Astrocyte (in vitro differentiated cells and primary cell): ENCODE data around the gene TRMT61A. TPM values are rescaled to one million over a fixed set of nuclear protein-coding genes. Genes with fewer than 3 reads are reported as not detected.

Source experiments
- DNase-seq: peaks from one replicate; pipeline ENCODE4 v3.0.0-alpha.2; 2010; ENCODE audit warnings: low read depth
- FAIRE-seq: peaks from 2 replicates; lab custom pipeline; 2011; peaks lifted over from hg19 to GRCh38; lab: Jason Lieb, UNC
- H2AFZ ChIP-seq: 2 replicates; pipeline ENCODE4 v1.6.0; 2012; ENCODE audit warnings: low read depth, low read length, inconsistent platforms
- H3K27ac ChIP-seq: 2 replicates; pipeline ENCODE4 v1.5.1; 2011; ENCODE audit warnings: low read depth, low read length, inconsistent platforms
- H3K27me3 ChIP-seq: 2 replicates; pipeline ENCODE4 v1.6.0; 2011; ENCODE audit warnings: low read length, inconsistent platforms; ENCODE audit not compliant: insufficient read depth
- H3K36me3 ChIP-seq: 2 replicates; pipeline ENCODE4 v1.5.1; 2011; ENCODE audit warnings: low read length, inconsistent platforms; ENCODE audit not compliant: insufficient read depth
- H3K4me1 ChIP-seq: 2 replicates; pipeline ENCODE4 v1.5.1; 2011; ENCODE audit warnings: low read length, inconsistent platforms; ENCODE audit not compliant: insufficient read depth
- H3K4me2 ChIP-seq: 2 replicates; pipeline ENCODE4 v1.6.0; 2012; ENCODE audit warnings: low read length, inconsistent platforms
- H3K4me3 ChIP-seq: 2 replicates; pipeline ENCODE4 v1.5.1; 2011; ENCODE audit warnings: low read depth, mild to moderate bottlenecking, low read length, inconsistent platforms; ENCODE audit not compliant: insufficient read depth
- H3K79me2 ChIP-seq: 2 replicates; pipeline ENCODE4 v1.6.0; 2012; ENCODE audit warnings: mild to moderate bottlenecking, low read length, inconsistent platforms; ENCODE audit not compliant: insufficient read depth
- H3K9ac ChIP-seq: 2 replicates; pipeline ENCODE4 v1.6.0; 2012; ENCODE audit warnings: mild to moderate bottlenecking, low read length, inconsistent platforms
- H3K9me3 ChIP-seq: 2 replicates; pipeline ENCODE4 v1.5.1; 2012; ENCODE audit warnings: low read depth, mild to moderate bottlenecking, low read length, inconsistent platforms; ENCODE audit not compliant: insufficient read depth
- H4K20me1 ChIP-seq: 2 replicates; pipeline ENCODE4 v1.6.0; 2012; ENCODE audit warnings: low read length, inconsistent platforms; ENCODE audit not compliant: insufficient read depth
- H3K27ac Mint-ChIP-seq: one replicate; pipeline ENCODE4 v1.8.0; 2021; ENCODE audit warnings: mild to moderate bottlenecking, mixed read lengths; ENCODE audit not compliant: unreplicated experiment
- H3K27me3 Mint-ChIP-seq: one replicate; pipeline ENCODE4 v1.8.0; 2021; ENCODE audit warnings: low read depth, mixed read lengths; ENCODE audit not compliant: unreplicated experiment
- H3K36me3 Mint-ChIP-seq: one replicate; pipeline ENCODE4 v1.8.0; 2021; ENCODE audit warnings: low read depth, mixed read lengths; ENCODE audit not compliant: unreplicated experiment
- H3K4me1 Mint-ChIP-seq: one replicate; pipeline ENCODE4 v1.8.0; 2021; ENCODE audit warnings: low read depth, mixed read lengths; ENCODE audit not compliant: unreplicated experiment
- H3K4me3 Mint-ChIP-seq: one replicate; pipeline ENCODE4 v1.8.0; 2021; ENCODE audit warnings: mild to moderate bottlenecking, moderate library complexity, mixed read lengths; ENCODE audit not compliant: unreplicated experiment
- H3K9me3 Mint-ChIP-seq: one replicate; pipeline ENCODE4 v1.8.0; 2021; ENCODE audit warnings: mild to moderate bottlenecking, mixed read lengths; ENCODE audit not compliant: unreplicated experiment
- EZH2 ChIP-seq: IDR thresholded peaks from 2 replicates; pipeline ENCODE4 v1.6.1; 2012; ENCODE audit warnings: mild to moderate bottlenecking, low read length, inconsistent platforms; ENCODE audit not compliant: insufficient read depth
- total RNA-seq: library from RNA; stranded (reverse); gene quantifications from 2 replicates; pipeline ENCODE4 v1.2.1, GENCODE V29; 2021
- TF ChIP-seq, protein P1 (sequence below): IDR thresholded peaks from 2 replicates; pipeline ENCODE4 v1.5.1; 2011; ENCODE audit warnings: low read depth, mild to moderate bottlenecking, inconsistent platforms, low read length, moderate library complexity; ENCODE audit not compliant: insufficient read depth

The TRMT61A gene
- total RNA-seq, 1 donor from 2014 or later: 12.4 TPM

- FAIRE-seq (no peak), DNase-seq (no peak)
- Histone ChIP-seq H2AFZ (no peak overlapping the region), H3K27ac (no peak overlapping the region), H4K20me1 (peaks cover 13% of the 10 kb centered on the region), H3K4me2 (no peak overlapping the region), H3K4me3 (no peak overlapping the region), H3K79me2 (no peaks in the 10 kb centered on the region), H3K36me3 (no peaks in the 10 kb centered on the region), H3K27me3 (no peaks in the 10 kb centered on the region), H3K9ac (no peak overlapping the region), H3K4me1 (peaks cover 22% of the 10 kb centered on the region), H3K9me3 (no peaks in the 10 kb centered on the region)
- no peak overlapping the region for H3K27ac Mint-ChIP-seq
- H3K9me3 Mint-ChIP-seq: no peaks in the 10 kb centered on the region
- H3K27me3 Mint-ChIP-seq: no peaks in the 10 kb centered on the region
- H3K36me3 Mint-ChIP-seq: no peaks in the 10 kb centered on the region
- no peak overlapping the region for H3K4me3 Mint-ChIP-seq
- peaks cover 8% of the 10 kb centered on the region for H3K4me1 Mint-ChIP-seq
- no peak for TF ChIP-seq EZH2
- TF ChIP-seq, protein P1, sequence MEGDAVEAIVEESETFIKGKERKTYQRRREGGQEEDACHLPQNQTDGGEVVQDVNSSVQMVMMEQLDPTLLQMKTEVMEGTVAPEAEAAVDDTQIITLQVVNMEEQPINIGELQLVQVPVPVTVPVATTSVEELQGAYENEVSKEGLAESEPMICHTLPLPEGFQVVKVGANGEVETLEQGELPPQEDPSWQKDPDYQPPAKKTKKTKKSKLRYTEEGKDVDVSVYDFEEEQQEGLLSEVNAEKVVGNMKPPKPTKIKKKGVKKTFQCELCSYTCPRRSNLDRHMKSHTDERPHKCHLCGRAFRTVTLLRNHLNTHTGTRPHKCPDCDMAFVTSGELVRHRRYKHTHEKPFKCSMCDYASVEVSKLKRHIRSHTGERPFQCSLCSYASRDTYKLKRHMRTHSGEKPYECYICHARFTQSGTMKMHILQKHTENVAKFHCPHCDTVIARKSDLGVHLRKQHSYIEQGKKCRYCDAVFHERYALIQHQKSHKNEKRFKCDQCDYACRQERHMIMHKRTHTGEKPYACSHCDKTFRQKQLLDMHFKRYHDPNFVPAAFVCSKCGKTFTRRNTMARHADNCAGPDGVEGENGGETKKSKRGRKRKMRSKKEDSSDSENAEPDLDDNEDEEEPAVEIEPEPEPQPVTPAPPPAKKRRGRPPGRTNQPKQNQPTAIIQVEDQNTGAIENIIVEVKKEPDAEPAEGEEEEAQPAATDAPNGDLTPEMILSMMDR: no peak
Measured at GRCh38 chr14:103545219-103545914, 16.4 kb downstream of the TRMT61A start.

DNA sequence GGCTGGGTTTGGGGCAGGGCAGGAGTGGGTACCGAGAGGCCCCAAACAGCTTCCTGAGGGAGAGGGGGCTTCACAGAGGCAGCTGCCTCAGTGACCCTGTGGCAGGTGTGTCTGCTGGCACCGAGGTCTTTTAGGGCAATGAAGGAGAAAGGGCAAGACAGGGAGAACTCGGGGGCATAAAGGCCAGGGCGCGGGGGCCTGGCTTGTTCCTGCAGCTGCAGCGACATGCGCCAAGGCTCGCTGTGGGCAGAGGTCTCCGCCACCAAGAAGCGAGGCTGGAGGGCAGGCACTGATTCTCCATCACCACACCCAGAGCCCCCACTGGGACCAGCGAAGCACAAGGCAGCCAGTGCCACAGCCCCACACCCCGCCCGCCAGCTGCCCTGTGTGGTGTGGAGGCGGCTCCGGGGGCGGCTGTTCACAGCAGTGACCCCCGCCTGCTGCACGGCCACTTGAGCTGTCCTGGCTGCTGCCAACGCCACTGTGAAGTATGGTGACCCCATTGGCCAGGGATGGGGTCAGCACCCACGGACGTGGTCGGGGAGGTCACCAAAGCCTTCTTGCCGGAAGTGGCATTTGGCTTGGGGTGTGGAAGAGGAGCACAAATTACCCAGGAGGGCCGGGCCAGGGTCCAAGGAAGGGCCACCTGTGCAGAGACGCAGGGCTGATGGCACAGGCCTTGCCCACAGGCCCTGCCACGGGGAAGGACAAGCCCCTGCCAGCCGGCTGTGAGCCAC lies 17.1 kb downstream of the TRMT61A start:
- TF ChIP-seq EZH2: no peak
- no peak for FAIRE-seq
- Histone ChIP-seq H3K27ac (no peak overlapping the region), H3K4me2 (no peak overlapping the region), H3K27me3 (no peaks in the 10 kb centered on the region), H3K9ac (no peak overlapping the region), H2AFZ (no peak overlapping the region), H3K9me3 (no peaks in the 10 kb centered on the region), H3K4me1 (peaks cover 16% of the 10 kb centered on the region), H3K4me3 (no peak overlapping the region), H3K36me3 (no peaks in the 10 kb centered on the region), H4K20me1 (peaks cover 13% of the 10 kb centered on the region), H3K79me2 (no peaks in the 10 kb centered on the region)
- no peaks in the 10 kb centered on the region for H3K36me3 Mint-ChIP-seq
- H3K27ac Mint-ChIP-seq: no peak overlapping the region
- no peak for DNase-seq
- H3K9me3 Mint-ChIP-seq: no peaks in the 10 kb centered on the region
- H3K4me3 Mint-ChIP-seq: no peak overlapping the region
- peaks cover 4% of the 10 kb centered on the region for H3K4me1 Mint-ChIP-seq
- no peaks in the 10 kb centered on the region for H3K27me3 Mint-ChIP-seq

- no peak for FAIRE-seq
- H3K4me3 ChIP-seq: no peak overlapping the region
- H3K9me3 Mint-ChIP-seq: no peaks in the 10 kb centered on the region
Measured at GRCh38 chr14:103546652-103547454, 17.9 kb downstream of the TRMT61A start.

More at GRCh38 chr14:103546652-103547454, 17.9 kb downstream of the TRMT61A start:
- no peaks in the 10 kb centered on the region for H3K36me3 ChIP-seq
- Mint-ChIP-seq H3K36me3 (peaks cover 2% of the 10 kb centered on the region), H3K4me3 (no peak overlapping the region), H3K27ac (no peak overlapping the region), H3K27me3 (no peaks in the 10 kb centered on the region), H3K4me1 (peaks cover 4% of the 10 kb centered on the region)
- no peak for TF ChIP-seq EZH2
- TF ChIP-seq, protein P1: peak; percentile 52
- DNase-seq: no peak
- no peak overlapping the region for H3K4me2 ChIP-seq
- H2AFZ ChIP-seq: no peak overlapping the region
- H3K9me3 ChIP-seq: no peaks in the 10 kb centered on the region
- H3K27ac ChIP-seq: no peak overlapping the region
- H3K4me1 ChIP-seq: peaks cover 12% of the 10 kb centered on the region
- peaks cover 19% of the 10 kb centered on the region for H4K20me1 ChIP-seq
- no peak overlapping the region for H3K9ac ChIP-seq
- no peaks in the 10 kb centered on the region for H3K27me3 ChIP-seq
- no peaks in the 10 kb centered on the region for H3K79me2 ChIP-seq
